Cardiac muscle cell (in vitro differentiated cells and primary cell): ENCODE measurements around the gene HERC5. TPM values are rescaled to one million over a fixed set of nuclear protein-coding genes. Genes with fewer than 3 reads are reported as not detected.

ENCODE experiments used
- DNase-seq, 2 donors: peaks; one replicate each; pipeline versions ENCODE4 v3.0.0 to v3.0.0-alpha.2; 2010 to 2017; ENCODE audit warnings: low read depth in 1 of 2, low spot score in 1 of 2
- H3K27ac ChIP-seq: fragments of 200-600 bp; sonication (generic); 2 replicates; pipeline ENCODE4 v1.5.1; 2016
- H3K27me3 ChIP-seq: fragments of 200-600 bp; sonication (generic); 2 replicates; pipeline ENCODE4 v1.6.0; 2016; ENCODE audit warnings: control low read depth
- H3K36me3 ChIP-seq: fragments of 200-600 bp; sonication (generic); 2 replicates; pipeline ENCODE4 v1.5.1; 2016; ENCODE audit warnings: control low read depth
- H3K4me1 ChIP-seq: fragments of 200-600 bp; sonication (generic); 2 replicates; pipeline ENCODE4 v1.8.1; 2017; ENCODE audit warnings: low read depth, mild to moderate bottlenecking, mixed run types
- H3K4me3 ChIP-seq: fragments of 200-600 bp; sonication (generic); 2 replicates; pipeline ENCODE4 v1.5.1; 2016; ENCODE audit warnings: mild to moderate bottlenecking
- H3K9me3 ChIP-seq: fragments of 200-600 bp; sonication (generic); 2 replicates; pipeline ENCODE4 v1.5.1; 2017; ENCODE audit warnings: low read depth, mild to moderate bottlenecking, control low read depth
- CTCF ChIP-seq: IDR thresholded peaks from 2 replicates; pipeline ENCODE4 v1.5.1; 2012; ENCODE audit warnings: low read depth, mild to moderate bottlenecking, low read length
- polyA plus RNA-seq: library from polyadenylated mRNA; unstranded; fragments of >200 nt; fragmentation: Nextera tagmentation; extraction: Ambion mirVana; gene quantifications from 2 replicates; pipeline ENCODE4 v1.2.1, GENCODE V29; 2016
- total RNA-seq: library from RNA; depleted of rRNA; stranded (reverse); fragments of >200 nt; gene quantifications from 2 replicates; pipeline ENCODE4 v1.2.3, GENCODE V29; 2016

HERC5 gene
- total and polyA plus RNA-seq, 2 experiments from 2014 or later, result 1.1 to 2.4 TPM

DNA sequence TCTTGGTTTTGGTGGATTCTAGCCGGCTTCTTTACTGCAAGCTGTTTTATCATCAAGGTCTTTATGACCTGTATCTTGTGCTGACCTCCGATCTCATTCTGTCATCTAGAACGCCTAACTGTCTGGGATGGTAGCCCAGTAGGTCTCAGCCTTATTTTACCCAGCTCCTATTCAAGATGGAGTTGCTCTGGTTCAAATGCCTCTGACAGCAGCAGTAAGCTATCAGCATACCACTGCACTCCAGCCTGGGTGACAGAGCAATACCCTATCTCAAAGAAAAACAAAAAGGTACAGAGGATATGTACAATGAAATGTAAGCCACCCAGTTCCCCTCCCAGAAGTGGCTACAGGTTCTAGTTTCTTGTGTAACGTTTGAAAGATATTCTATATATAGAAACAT lies 42.2 kb upstream of the HERC5 start:
- no peak overlapping the region for H3K4me3 ChIP-seq
- no peaks in the 10 kb centered on the region for H3K4me1 ChIP-seq
- no peaks in the 10 kb centered on the region for H3K36me3 ChIP-seq
- no peak for DNase-seq
- no peak for TF ChIP-seq CTCF
- H3K27me3 ChIP-seq, result no peaks in the 10 kb centered on the region
- no peaks in the 10 kb centered on the region for H3K9me3 ChIP-seq
- no peak overlapping the region for H3K27ac ChIP-seq

GRCh38 chr4:88415982-88416381 lies 40.9 kb upstream of the HERC5 start:
- DNase-seq, result no peak
- no peak for TF ChIP-seq CTCF
- Histone ChIP-seq H3K36me3 (no peaks in the 10 kb centered on the region), H3K9me3 (no peaks in the 10 kb centered on the region), H3K4me3 (no peak overlapping the region), H3K27me3 (no peaks in the 10 kb centered on the region), H3K4me1 (no peaks in the 10 kb centered on the region), H3K27ac (no peak overlapping the region)

DNA sequence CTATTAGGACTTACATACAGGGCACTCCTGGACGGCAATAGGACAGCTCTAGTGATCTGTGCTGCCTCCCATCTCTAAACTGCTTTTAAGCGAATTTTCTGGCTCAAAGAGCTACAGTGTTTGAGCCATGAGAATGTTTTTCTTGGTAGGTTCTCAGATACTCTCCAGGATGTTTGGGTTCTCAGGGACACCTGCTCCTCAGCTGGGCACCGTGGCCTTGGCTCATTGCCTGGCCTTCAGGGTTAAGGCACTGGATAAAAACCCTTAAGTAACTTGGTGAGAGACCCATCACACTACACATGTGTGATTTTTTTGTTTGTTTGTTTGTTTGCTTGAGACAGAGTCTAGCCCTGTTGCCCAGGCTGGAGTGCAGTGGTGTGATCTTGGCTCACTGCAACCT lies 38.5 kb upstream of the HERC5 start:
- Histone ChIP-seq H3K4me3 (no peak overlapping the region), H3K9me3 (no peaks in the 10 kb centered on the region), H3K36me3 (no peaks in the 10 kb centered on the region), H3K27me3 (no peaks in the 10 kb centered on the region), H3K4me1 (no peaks in the 10 kb centered on the region), H3K27ac (no peak overlapping the region)
- no peak for DNase-seq
- no peak for TF ChIP-seq CTCF

- H3K4me1 ChIP-seq, result no peaks in the 10 kb centered on the region
- H3K4me3 ChIP-seq, result no peak overlapping the region
- TF ChIP-seq CTCF, result no peak
- no peaks in the 10 kb centered on the region for H3K36me3 ChIP-seq
- H3K9me3 ChIP-seq, result no peaks in the 10 kb centered on the region
- no peak overlapping the region for H3K27ac ChIP-seq
- H3K27me3 ChIP-seq, result no peaks in the 10 kb centered on the region
- DNase-seq, result no peak
Measured at GRCh38 chr4:88419874-88420273, 37.0 kb upstream of the HERC5 start.

DNA sequence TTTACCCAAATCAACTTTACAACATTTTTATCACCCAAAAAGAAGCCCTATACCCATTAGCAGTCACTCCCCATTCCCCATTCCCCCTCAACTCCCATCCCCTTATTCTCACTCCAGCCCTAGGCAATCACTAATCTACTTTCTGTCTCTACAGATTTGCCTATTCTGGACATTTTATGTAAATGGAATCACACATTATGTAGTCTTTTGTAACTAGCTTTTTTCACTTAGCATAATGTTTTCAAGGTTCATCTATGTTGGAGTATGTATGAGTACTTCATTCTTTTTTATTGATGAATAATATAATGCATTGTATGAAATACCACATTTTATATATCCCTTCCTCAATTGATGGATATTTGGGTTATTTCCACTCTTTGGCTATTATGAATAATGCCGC lies 36.1 kb upstream of the HERC5 start:
- Histone ChIP-seq H3K4me1 (no peaks in the 10 kb centered on the region), H3K9me3 (no peaks in the 10 kb centered on the region), H3K36me3 (no peaks in the 10 kb centered on the region), H3K27ac (no peak overlapping the region), H3K27me3 (no peaks in the 10 kb centered on the region), H3K4me3 (no peak overlapping the region)
- DNase-seq, result no peak
- TF ChIP-seq CTCF, result no peak

- Histone ChIP-seq H3K27me3 (no peaks in the 10 kb centered on the region), H3K4me3 (no peak overlapping the region), H3K9me3 (no peaks in the 10 kb centered on the region), H3K4me1 (no peaks in the 10 kb centered on the region), H3K27ac (no peak overlapping the region), H3K36me3 (no peaks in the 10 kb centered on the region)
- no peak for TF ChIP-seq CTCF
- no peak for DNase-seq
Measured at GRCh38 chr4:88422403-88422802, 34.5 kb upstream of the HERC5 start.
